VCaP (cell line): ENCODE data around the gene ATP5F1C.

Source experiments
- H3K27ac ChIP-seq: fragments of 450-650 bp; 2 replicates; pipeline ENCODE4 v1.5.1; 2017
- TF ChIP-seq, protein P1 (sequence below): fragments of 450-650 bp; conservative IDR thresholded peaks from 2 replicates; pipeline ENCODE4 v1.5.1; 2017; ENCODE audit warnings: mild to moderate bottlenecking, moderate library complexity

Gene ATP5F1C

DNA sequence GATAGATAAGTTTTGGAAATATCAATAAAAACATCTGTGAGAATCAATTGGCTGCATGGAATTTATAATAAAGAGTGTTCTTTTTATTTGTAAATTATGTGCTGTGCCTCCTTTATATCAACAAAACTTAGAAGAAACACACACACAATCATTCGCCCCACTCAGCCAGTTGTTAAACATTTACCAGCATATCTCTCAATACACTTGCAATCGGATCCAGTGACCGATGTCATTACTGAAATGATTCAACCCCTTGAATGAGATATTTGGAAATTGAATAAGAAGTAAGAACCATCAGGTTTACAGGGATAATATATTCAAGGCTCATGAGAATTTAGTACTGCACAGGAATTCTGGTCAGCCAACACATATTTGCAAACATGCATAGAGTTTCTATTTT lies 65.9 kb downstream of the ATP5F1C start:
- TF ChIP-seq, protein P1, sequence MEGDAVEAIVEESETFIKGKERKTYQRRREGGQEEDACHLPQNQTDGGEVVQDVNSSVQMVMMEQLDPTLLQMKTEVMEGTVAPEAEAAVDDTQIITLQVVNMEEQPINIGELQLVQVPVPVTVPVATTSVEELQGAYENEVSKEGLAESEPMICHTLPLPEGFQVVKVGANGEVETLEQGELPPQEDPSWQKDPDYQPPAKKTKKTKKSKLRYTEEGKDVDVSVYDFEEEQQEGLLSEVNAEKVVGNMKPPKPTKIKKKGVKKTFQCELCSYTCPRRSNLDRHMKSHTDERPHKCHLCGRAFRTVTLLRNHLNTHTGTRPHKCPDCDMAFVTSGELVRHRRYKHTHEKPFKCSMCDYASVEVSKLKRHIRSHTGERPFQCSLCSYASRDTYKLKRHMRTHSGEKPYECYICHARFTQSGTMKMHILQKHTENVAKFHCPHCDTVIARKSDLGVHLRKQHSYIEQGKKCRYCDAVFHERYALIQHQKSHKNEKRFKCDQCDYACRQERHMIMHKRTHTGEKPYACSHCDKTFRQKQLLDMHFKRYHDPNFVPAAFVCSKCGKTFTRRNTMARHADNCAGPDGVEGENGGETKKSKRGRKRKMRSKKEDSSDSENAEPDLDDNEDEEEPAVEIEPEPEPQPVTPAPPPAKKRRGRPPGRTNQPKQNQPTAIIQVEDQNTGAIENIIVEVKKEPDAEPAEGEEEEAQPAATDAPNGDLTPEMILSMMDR = no peak
- no peak overlapping the region for H3K27ac ChIP-seq

GRCh38 chr10:7855205-7855604 lies 67.2 kb downstream of the ATP5F1C start:
- TF ChIP-seq, protein P1 = no peak
- H3K27ac ChIP-seq = no peak overlapping the region

DNA sequence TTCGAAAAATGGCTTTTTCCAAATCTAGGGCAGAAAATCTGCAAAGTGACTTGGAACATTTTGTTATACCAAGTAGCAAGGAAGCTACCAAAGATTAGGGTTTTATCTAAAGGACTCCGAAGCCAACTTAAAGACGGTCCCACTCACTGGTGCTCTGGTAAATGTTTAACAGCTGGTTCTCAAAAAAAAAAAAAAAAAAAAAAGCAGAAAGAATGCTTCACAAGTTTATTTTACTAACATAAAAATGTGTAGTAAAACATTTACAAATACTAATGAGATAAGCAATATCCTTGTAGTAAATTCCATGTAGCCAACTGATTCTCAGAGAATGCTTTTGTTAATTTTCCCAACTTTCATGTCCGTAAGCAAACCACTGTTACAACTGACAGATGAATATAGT lies 68.7 kb downstream of the ATP5F1C start:
- no peak overlapping the region for H3K27ac ChIP-seq
- TF ChIP-seq, protein P1 = no peak

DNA sequence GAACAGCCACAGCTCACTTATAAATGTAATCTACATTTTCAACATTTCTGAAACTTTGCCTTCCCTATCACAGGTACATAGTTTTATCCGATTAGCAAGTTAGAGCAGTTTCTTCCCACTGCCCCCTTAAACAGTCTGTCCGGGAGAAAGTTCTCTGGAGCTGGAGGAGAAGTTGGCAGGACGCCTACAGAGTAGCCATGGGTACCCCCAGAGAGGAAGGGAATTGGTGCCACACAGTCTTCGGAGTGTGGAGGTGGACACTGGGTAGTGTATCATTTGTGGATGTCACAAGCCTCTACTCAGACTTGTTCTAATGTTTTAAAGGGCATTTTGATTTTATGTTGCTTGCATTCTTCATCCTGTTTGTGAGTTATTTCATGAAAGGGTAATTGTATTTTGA lies 69.3 kb downstream of the ATP5F1C start:
- TF ChIP-seq, protein P1 = no peak
- H3K27ac ChIP-seq = no peak overlapping the region
